Upper lobe of left lung (tissue), 6 donors: Measurements from ENCODE around the gene GRIK2. TPM values are rescaled to one million over a fixed set of nuclear protein-coding genes. Genes with fewer than 3 reads are reported as not detected.

ENCODE experiments used
- ATAC-seq, 2 donors: fragments of 200-7000 bp; cut with Tn5 transposase; one replicate each; pipeline ENCODE4 v1.9.1; 2022; ENCODE audit warnings: mild to moderate bottlenecking in 2 of 2, moderate library complexity in 2 of 2; ENCODE audit not compliant: low FRiP score in 2 of 2
- DNase-seq, 2 donors: peaks; one replicate each; pipeline ENCODE4 v3.0.0-alpha.2; 2019 to 2020
- H3K27ac ChIP-seq, 4 donors: fragments of 200-600 bp; sonication (generic); one replicate each; pipeline ENCODE4 v1.5.1; 2016 to 2019
- H3K27me3 ChIP-seq, 4 donors: fragments of 200-600 bp; sonication (generic); one replicate each; pipeline ENCODE4 v1.5.1; 2017 to 2019
- H3K36me3 ChIP-seq, 4 donors: fragments of 200-600 bp; sonication (generic); one replicate each; pipeline ENCODE4 v1.5.1; 2016 to 2019
- H3K4me1 ChIP-seq, 4 donors: fragments of 200-600 bp; sonication (generic); one replicate each; pipeline ENCODE4 v1.5.1; 2018 to 2019
- H3K4me3 ChIP-seq, 4 donors: fragments of 200-600 bp; sonication (generic); one replicate each; pipeline ENCODE4 v1.5.1; 2017 to 2019; ENCODE audit warnings: mild to moderate bottlenecking in 2 of 4, moderate library complexity in 1 of 4
- H3K9me3 ChIP-seq, 4 donors: fragments of 200-600 bp; sonication (generic); one replicate each; pipeline ENCODE4 v1.5.1; 2018 to 2019
- EP300 ChIP-seq, 4 donors: sonication (generic); formaldehyde crosslinking; IDR thresholded peaks; one replicate each; pipeline ENCODE4 v1.5.1; 2017; ENCODE audit warnings: antibody characterized with exemption in 4 of 4, control low read depth in 2 of 4
- POLR2A ChIP-seq, 4 donors: fragments of 450-650 bp; IDR thresholded peaks; one replicate each; pipeline ENCODE4 v1.5.1; 2016 to 2017; ENCODE audit warnings: antibody characterized with exemption in 4 of 4, mild to moderate bottlenecking in 2 of 4
- POLR2AphosphoS5 ChIP-seq, 2 donors: sonication (generic); formaldehyde crosslinking; IDR thresholded peaks; one replicate each; pipeline ENCODE4 v1.5.1; 2017; ENCODE audit warnings: antibody characterized with exemption in 2 of 2
- WGBS, 2 donors: methylation state at CpG; one replicate each; pipeline ENCODE4 v1.1.5; 2017 to 2018; 5-methylcytosine and 5-hydroxymethylcytosine counted together
- total RNA-seq, 6 donors: library from RNA; depleted of rRNA in 4 of 6; stranded (reverse); fragments of >200 nt in 4 of 6; gene quantifications; one replicate each; pipeline versions ENCODE4 v1.1.0 to v1.2.1, GENCODE V29; 2016 to 2021
- TF ChIP-seq, protein P1 (sequence below), 6 experiments: fragments of 450-650 bp in 4 of 6; fragments of 200-600 bp in 2 of 6; sonication (generic) in 2 of 6; IDR thresholded peaks; one replicate each; pipeline ENCODE4 v1.5.1; 2016 to 2019; ENCODE audit warnings: antibody characterized with exemption in 6 of 6
- donor health status: DM: no; HTN: no; CAD: no; lungs with moderate emphysema.
- donor health status: DM: no; HTN: yes; CAD: no; lungs with severe emphysema.

Gene GRIK2
- total RNA-seq, 6 donors from 2014 or later, result 0.07 to 1.2 (median 0.50) TPM; not detected in 2

DNA sequence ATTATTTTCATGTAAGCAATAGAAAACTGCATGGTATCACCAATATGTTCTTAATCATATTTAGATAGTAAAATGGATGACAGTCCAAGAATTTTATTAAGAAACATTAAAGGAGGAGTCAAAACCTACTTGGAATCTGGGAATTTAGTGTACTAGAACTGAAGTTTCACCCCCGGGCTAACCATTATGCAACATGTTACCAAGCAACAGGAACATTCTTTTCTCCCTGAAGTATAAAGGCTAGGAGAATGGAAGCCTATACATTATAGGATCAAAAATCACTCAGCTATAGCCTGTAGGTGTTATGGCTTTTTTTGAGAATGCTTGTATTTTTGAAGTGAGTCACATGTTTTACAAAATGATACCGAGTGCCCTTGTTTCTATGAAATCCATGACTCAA lies 538.3 kb downstream of the GRIK2 start:
- ATAC-seq (no peak), DNase-seq (no peak)
- Histone ChIP-seq H3K9me3 (no peaks in the 10 kb centered on the region), H3K4me3 (no peak overlapping the region), H3K27ac (no peak overlapping the region), H3K36me3 (no peaks in the 10 kb centered on the region), H3K27me3 (no peaks in the 10 kb centered on the region), H3K4me1 (no peaks in the 10 kb centered on the region)
- WGBS, 2 donors, result 73 to 77% methylated on average over 2 of the region's 2 CpGs
- TF ChIP-seq EP300 (IDR thresholded peaks at IDR 0.05) (no peak), POLR2AphosphoS5 (IDR thresholded peaks at IDR 0.05) (no peak), POLR2A (IDR thresholded peaks at IDR 0.05) (no peak)
- TF ChIP-seq, protein P1, sequence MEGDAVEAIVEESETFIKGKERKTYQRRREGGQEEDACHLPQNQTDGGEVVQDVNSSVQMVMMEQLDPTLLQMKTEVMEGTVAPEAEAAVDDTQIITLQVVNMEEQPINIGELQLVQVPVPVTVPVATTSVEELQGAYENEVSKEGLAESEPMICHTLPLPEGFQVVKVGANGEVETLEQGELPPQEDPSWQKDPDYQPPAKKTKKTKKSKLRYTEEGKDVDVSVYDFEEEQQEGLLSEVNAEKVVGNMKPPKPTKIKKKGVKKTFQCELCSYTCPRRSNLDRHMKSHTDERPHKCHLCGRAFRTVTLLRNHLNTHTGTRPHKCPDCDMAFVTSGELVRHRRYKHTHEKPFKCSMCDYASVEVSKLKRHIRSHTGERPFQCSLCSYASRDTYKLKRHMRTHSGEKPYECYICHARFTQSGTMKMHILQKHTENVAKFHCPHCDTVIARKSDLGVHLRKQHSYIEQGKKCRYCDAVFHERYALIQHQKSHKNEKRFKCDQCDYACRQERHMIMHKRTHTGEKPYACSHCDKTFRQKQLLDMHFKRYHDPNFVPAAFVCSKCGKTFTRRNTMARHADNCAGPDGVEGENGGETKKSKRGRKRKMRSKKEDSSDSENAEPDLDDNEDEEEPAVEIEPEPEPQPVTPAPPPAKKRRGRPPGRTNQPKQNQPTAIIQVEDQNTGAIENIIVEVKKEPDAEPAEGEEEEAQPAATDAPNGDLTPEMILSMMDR (IDR thresholded peaks at IDR 0.05), result no peak

DNA sequence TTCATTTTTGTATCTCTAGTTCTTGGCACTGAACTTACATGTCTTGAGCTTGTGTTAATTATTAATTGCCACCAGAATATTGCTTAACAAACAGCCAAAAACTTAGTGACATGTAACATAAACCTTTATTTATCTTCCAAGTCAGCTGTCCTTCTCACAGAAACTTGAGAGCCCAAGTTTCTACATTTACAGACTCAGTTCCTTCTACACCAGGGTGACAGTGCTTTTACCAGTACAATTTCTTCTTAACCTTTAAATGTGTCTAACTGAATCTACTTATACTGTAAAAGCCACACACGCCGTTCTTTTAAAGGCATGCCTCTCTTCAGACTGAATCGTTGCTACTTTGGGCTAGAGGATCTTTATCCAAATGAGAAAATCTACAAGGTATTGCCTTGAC lies 539.2 kb downstream of the GRIK2 start:
- ATAC-seq, result no peak
- TF ChIP-seq, protein P1 (IDR thresholded peaks at IDR 0.05), result no peak
- TF ChIP-seq POLR2AphosphoS5 (IDR thresholded peaks at IDR 0.05) (no peak), EP300 (IDR thresholded peaks at IDR 0.05) (no peak), POLR2A (IDR thresholded peaks at IDR 0.05) (no peak)
- no peak for DNase-seq
- WGBS, 2 donors, result 87 to 92% methylated on average over 3 of the region's 3 CpGs
- Histone ChIP-seq H3K4me1 (no peaks in the 10 kb centered on the region), H3K27me3 (no peaks in the 10 kb centered on the region), H3K4me3 (no peak overlapping the region), H3K36me3 (no peaks in the 10 kb centered on the region), H3K27ac (no peak overlapping the region), H3K9me3 (no peaks in the 10 kb centered on the region)

DNA sequence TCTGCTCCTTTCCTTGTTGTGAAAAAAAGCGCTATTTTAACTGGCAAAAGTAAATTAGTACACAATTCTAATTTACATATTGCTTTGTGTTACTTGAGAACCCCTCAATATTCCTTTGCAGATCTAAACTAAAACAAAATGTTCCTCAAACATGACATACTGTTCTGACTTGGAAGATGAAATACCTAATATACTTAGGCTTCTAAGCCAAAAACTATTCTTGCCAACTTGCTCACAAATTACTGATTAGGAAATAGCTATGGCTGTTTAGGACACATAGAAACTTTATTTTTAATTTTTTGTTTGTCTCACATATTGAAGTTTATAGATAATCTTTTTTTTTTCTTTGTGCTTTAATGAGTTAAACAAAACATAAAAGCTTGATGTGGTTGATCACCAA lies 542.2 kb downstream of the GRIK2 start:
- no peak overlapping the region for H3K4me3 ChIP-seq
- DNase-seq (no peak), ATAC-seq (no peak)
- H3K9me3 ChIP-seq, result no peaks in the 10 kb centered on the region
- no peaks in the 10 kb centered on the region for H3K36me3 ChIP-seq
- TF ChIP-seq, protein P1 (IDR thresholded peaks at IDR 0.05), result no peak
- TF ChIP-seq POLR2AphosphoS5 (IDR thresholded peaks at IDR 0.05) (no peak), EP300 (IDR thresholded peaks at IDR 0.05) (no peak), POLR2A (IDR thresholded peaks at IDR 0.05) (no peak)
- no peaks in the 10 kb centered on the region for H3K4me1 ChIP-seq
- 84 to 91% methylated on average over 1 of the region's 1 CpG for WGBS, 2 donors
- no peak overlapping the region for H3K27ac ChIP-seq
- no peaks in the 10 kb centered on the region for H3K27me3 ChIP-seq

DNA sequence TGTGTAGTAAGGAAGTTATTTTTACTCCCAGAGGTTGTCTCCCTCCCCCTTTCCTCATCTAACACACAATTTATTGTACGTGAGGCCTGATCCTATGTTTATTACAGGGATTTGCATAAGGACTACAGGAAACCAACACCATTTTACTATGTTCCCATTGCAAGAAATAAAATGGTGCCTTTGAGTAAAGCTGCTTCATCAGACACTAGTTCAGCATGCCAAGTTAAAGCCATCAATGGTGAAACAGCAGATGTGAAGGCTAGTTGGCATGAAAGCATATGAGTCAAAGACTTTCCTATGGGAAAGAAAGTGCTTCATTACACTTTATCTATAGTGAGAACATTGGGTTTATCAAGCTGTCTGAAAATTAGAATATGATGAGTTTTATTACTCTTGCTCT lies 543.0 kb downstream of the GRIK2 start:
- WGBS, 2 donors, result 64 to 69% methylated on average over 1 of the region's 1 CpG
- no peak for DNase-seq
- Histone ChIP-seq H3K27ac (no peak overlapping the region), H3K4me3 (no peak overlapping the region), H3K9me3 (no peaks in the 10 kb centered on the region), H3K36me3 (no peaks in the 10 kb centered on the region), H3K4me1 (no peaks in the 10 kb centered on the region), H3K27me3 (no peaks in the 10 kb centered on the region)
- no peak for ATAC-seq
- TF ChIP-seq POLR2A (IDR thresholded peaks at IDR 0.05), result no peak
- TF ChIP-seq EP300 (IDR thresholded peaks at IDR 0.05), result no peak
- TF ChIP-seq POLR2AphosphoS5 (IDR thresholded peaks at IDR 0.05), result no peak

DNA sequence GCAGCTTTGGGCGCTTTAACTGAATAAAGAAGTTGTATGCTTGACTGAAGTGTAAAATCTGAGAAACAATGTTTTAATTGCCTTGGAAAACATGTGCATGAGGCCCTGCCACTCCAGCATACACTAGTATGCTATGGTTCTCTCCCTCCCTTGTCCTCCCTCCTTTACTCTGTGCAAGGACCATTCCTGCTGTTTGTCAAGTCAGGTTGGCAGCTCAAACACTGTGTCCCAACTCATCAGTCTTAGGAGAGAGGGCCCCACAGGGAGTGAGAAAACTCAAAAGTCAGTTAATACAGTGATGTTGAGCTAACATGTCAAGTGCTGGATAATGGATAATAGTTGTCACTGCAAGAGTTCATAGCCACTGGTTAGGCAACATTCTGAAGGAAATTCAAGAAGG lies 543.6 kb downstream of the GRIK2 start:
- Histone ChIP-seq H3K27ac (no peak overlapping the region), H3K4me1 (no peaks in the 10 kb centered on the region), H3K27me3 (no peaks in the 10 kb centered on the region), H3K9me3 (no peaks in the 10 kb centered on the region), H3K4me3 (no peak overlapping the region), H3K36me3 (no peaks in the 10 kb centered on the region)
- ATAC-seq (no peak), DNase-seq (no peak)
- 82 to 96% methylated on average over 1 of the region's 1 CpG for WGBS, 2 donors
- no peak for TF ChIP-seq POLR2AphosphoS5 (IDR thresholded peaks at IDR 0.05)
- TF ChIP-seq, protein P1 (IDR thresholded peaks at IDR 0.05), result no peak
- TF ChIP-seq POLR2A (IDR thresholded peaks at IDR 0.05), result no peak
